ENCODE measurements around the gene MACROD2. TPM values are rescaled to one million over a fixed set of nuclear protein-coding genes. Genes with fewer than 3 reads are reported as not detected.

The MACROD2 gene
- total RNA-seq, 1 donor from 2014 or later, result not detected

GRCh38 chr20:15609921-15610320 lies 1614.6 kb downstream of the MACROD2 start:
- intact Hi-C loops (cut with micrococcal nuclease), result no loop called here
- Mint-ChIP-seq H3K27ac (no peak overlapping the region), H3K4me3 (no peak overlapping the region), H3K36me3 (ENCODE audit: low read depth) (no peaks in the 10 kb centered on the region), H3K4me1 (ENCODE audit: low read depth) (no peaks in the 10 kb centered on the region), H3K27me3 (ENCODE audit: insufficient read depth) (no peaks in the 10 kb centered on the region), H3K9me3 (peaks cover 9% of the 10 kb centered on the region)
- no peak for DNase-seq (ENCODE audit: low spot score)

GRCh38 chr20:15610787-15611186 lies 1615.5 kb downstream of the MACROD2 start:
- Mint-ChIP-seq H3K36me3 (ENCODE audit: low read depth) (no peaks in the 10 kb centered on the region), H3K27me3 (ENCODE audit: insufficient read depth) (no peaks in the 10 kb centered on the region), H3K27ac (no peak overlapping the region), H3K4me1 (ENCODE audit: low read depth) (no peaks in the 10 kb centered on the region), H3K4me3 (no peak overlapping the region), H3K9me3 (peaks cover 10% of the 10 kb centered on the region)
- DNase-seq (ENCODE audit: low spot score), result no peak
- intact Hi-C loops (cut with micrococcal nuclease), result no loop called here

- Mint-ChIP-seq H3K4me3 (no peak overlapping the region), H3K4me1 (ENCODE audit: low read depth) (no peaks in the 10 kb centered on the region), H3K27me3 (ENCODE audit: insufficient read depth) (no peaks in the 10 kb centered on the region), H3K27ac (no peak overlapping the region), H3K9me3 (peaks cover 12% of the 10 kb centered on the region), H3K36me3 (ENCODE audit: low read depth) (no peaks in the 10 kb centered on the region)
- DNase-seq (ENCODE audit: low spot score), result no peak
- intact Hi-C loops (cut with micrococcal nuclease), result no loop called here
Measured at GRCh38 chr20:15611541-15611940, 1616.2 kb downstream of the MACROD2 start.

GRCh38 chr20:15612198-15612597 lies 1616.9 kb downstream of the MACROD2 start:
- Mint-ChIP-seq H3K27me3 (ENCODE audit: insufficient read depth) (no peaks in the 10 kb centered on the region), H3K36me3 (ENCODE audit: low read depth) (no peaks in the 10 kb centered on the region), H3K4me1 (ENCODE audit: low read depth) (no peaks in the 10 kb centered on the region), H3K9me3 (peaks cover 17% of the 10 kb centered on the region), H3K27ac (no peak overlapping the region), H3K4me3 (no peak overlapping the region)
- DNase-seq (ENCODE audit: low spot score), result no peak
- intact Hi-C loops (cut with micrococcal nuclease), result no loop called here

GRCh38 chr20:15612769-15613168 lies 1617.5 kb downstream of the MACROD2 start:
- Mint-ChIP-seq H3K36me3 (ENCODE audit: low read depth) (no peaks in the 10 kb centered on the region), H3K27me3 (ENCODE audit: insufficient read depth) (no peaks in the 10 kb centered on the region), H3K27ac (no peak overlapping the region), H3K9me3 (peaks cover 17% of the 10 kb centered on the region), H3K4me1 (ENCODE audit: low read depth) (no peaks in the 10 kb centered on the region), H3K4me3 (no peak overlapping the region)
- intact Hi-C loops (cut with micrococcal nuclease), result no loop called here
- DNase-seq (ENCODE audit: low spot score), result no peak

- H3K27me3 Mint-ChIP-seq (ENCODE audit: insufficient read depth), result no peaks in the 10 kb centered on the region
- DNase-seq (ENCODE audit: low spot score), result no peak
- H3K9me3 Mint-ChIP-seq, result peaks cover 17% of the 10 kb centered on the region
- no peak overlapping the region for H3K4me3 Mint-ChIP-seq
- intact Hi-C loops (cut with micrococcal nuclease), result no loop called here
- no peak overlapping the region for H3K27ac Mint-ChIP-seq
- no peaks in the 10 kb centered on the region for H3K4me1 Mint-ChIP-seq (ENCODE audit: low read depth)
- H3K36me3 Mint-ChIP-seq (ENCODE audit: low read depth), result no peaks in the 10 kb centered on the region
Measured at GRCh38 chr20:15613530-15613929, 1618.2 kb downstream of the MACROD2 start.

- no peak for DNase-seq (ENCODE audit: low spot score)
- no peaks in the 10 kb centered on the region for H3K4me1 Mint-ChIP-seq (ENCODE audit: low read depth)
- H3K4me3 Mint-ChIP-seq, result no peak overlapping the region
- no peaks in the 10 kb centered on the region for H3K36me3 Mint-ChIP-seq (ENCODE audit: low read depth)
- H3K27ac Mint-ChIP-seq, result no peak overlapping the region
- no peaks in the 10 kb centered on the region for H3K27me3 Mint-ChIP-seq (ENCODE audit: insufficient read depth)
- peaks cover 13% of the 10 kb centered on the region for H3K9me3 Mint-ChIP-seq
- intact Hi-C loops (cut with micrococcal nuclease), result no loop called here
Measured at GRCh38 chr20:15616626-15617025, 1621.3 kb downstream of the MACROD2 start.

GRCh38 chr20:15618110-15618509 lies 1622.8 kb downstream of the MACROD2 start:
- peaks cover 13% of the 10 kb centered on the region for H3K9me3 Mint-ChIP-seq
- no peaks in the 10 kb centered on the region for H3K27me3 Mint-ChIP-seq (ENCODE audit: insufficient read depth)
- intact Hi-C loops (cut with micrococcal nuclease), result no loop called here
- DNase-seq (ENCODE audit: low spot score), result no peak
- no peak overlapping the region for H3K4me3 Mint-ChIP-seq
- no peak overlapping the region for H3K27ac Mint-ChIP-seq
- no peaks in the 10 kb centered on the region for H3K36me3 Mint-ChIP-seq (ENCODE audit: low read depth)
- no peaks in the 10 kb centered on the region for H3K4me1 Mint-ChIP-seq (ENCODE audit: low read depth)

- Mint-ChIP-seq H3K27ac (no peak overlapping the region), H3K4me3 (no peak overlapping the region), H3K27me3 (ENCODE audit: insufficient read depth) (no peaks in the 10 kb centered on the region), H3K36me3 (ENCODE audit: low read depth) (no peaks in the 10 kb centered on the region), H3K9me3 (peaks cover 13% of the 10 kb centered on the region), H3K4me1 (ENCODE audit: low read depth) (no peaks in the 10 kb centered on the region)
- DNase-seq (ENCODE audit: low spot score), result no peak
- intact Hi-C loops (cut with micrococcal nuclease), result no loop called here
Measured at GRCh38 chr20:15618912-15619311, 1623.6 kb downstream of the MACROD2 start.

GRCh38 chr20:15619341-15619740 lies 1624.0 kb downstream of the MACROD2 start:
- Mint-ChIP-seq H3K4me3 (no peak overlapping the region), H3K27ac (no peak overlapping the region), H3K4me1 (ENCODE audit: low read depth) (no peaks in the 10 kb centered on the region), H3K9me3 (peaks cover 13% of the 10 kb centered on the region), H3K36me3 (ENCODE audit: low read depth) (no peaks in the 10 kb centered on the region), H3K27me3 (ENCODE audit: insufficient read depth) (no peaks in the 10 kb centered on the region)
- intact Hi-C loops (cut with micrococcal nuclease), result no loop called here
- DNase-seq (ENCODE audit: low spot score), result no peak

GRCh38 chr20:15619816-15620215 lies 1624.5 kb downstream of the MACROD2 start:
- H3K27ac Mint-ChIP-seq, result no peak overlapping the region
- peaks cover 10% of the 10 kb centered on the region for H3K9me3 Mint-ChIP-seq
- no peaks in the 10 kb centered on the region for H3K4me1 Mint-ChIP-seq (ENCODE audit: low read depth)
- no peaks in the 10 kb centered on the region for H3K36me3 Mint-ChIP-seq (ENCODE audit: low read depth)
- no peak overlapping the region for H3K4me3 Mint-ChIP-seq
- DNase-seq (ENCODE audit: low spot score), result no peak
- intact Hi-C loops (cut with micrococcal nuclease), result no loop called here
- no peaks in the 10 kb centered on the region for H3K27me3 Mint-ChIP-seq (ENCODE audit: insufficient read depth)

GRCh38 chr20:15622368-15622767 lies 1627.1 kb downstream of the MACROD2 start:
- Mint-ChIP-seq H3K9me3 (no peaks in the 10 kb centered on the region), H3K4me3 (no peak overlapping the region), H3K36me3 (ENCODE audit: low read depth) (no peaks in the 10 kb centered on the region), H3K27ac (no peak overlapping the region), H3K4me1 (ENCODE audit: low read depth) (no peaks in the 10 kb centered on the region), H3K27me3 (ENCODE audit: insufficient read depth) (no peaks in the 10 kb centered on the region)
- intact Hi-C loops (cut with micrococcal nuclease), result no loop called here
- no peak for DNase-seq (ENCODE audit: low spot score)

GRCh38 chr20:15623215-15623614 lies 1627.9 kb downstream of the MACROD2 start:
- H3K27me3 Mint-ChIP-seq (ENCODE audit: insufficient read depth), result no peaks in the 10 kb centered on the region
- H3K27ac Mint-ChIP-seq, result no peak overlapping the region
- no peak overlapping the region for H3K4me3 Mint-ChIP-seq
- H3K4me1 Mint-ChIP-seq (ENCODE audit: low read depth), result no peaks in the 10 kb centered on the region
- intact Hi-C loops (cut with micrococcal nuclease), result no loop called here
- no peaks in the 10 kb centered on the region for H3K9me3 Mint-ChIP-seq
- no peaks in the 10 kb centered on the region for H3K36me3 Mint-ChIP-seq (ENCODE audit: low read depth)
- no peak for DNase-seq (ENCODE audit: low spot score)

- no peaks in the 10 kb centered on the region for H3K27me3 Mint-ChIP-seq (ENCODE audit: insufficient read depth)
- H3K9me3 Mint-ChIP-seq, result no peaks in the 10 kb centered on the region
- no peak for DNase-seq (ENCODE audit: low spot score)
- intact Hi-C loops (cut with micrococcal nuclease), result no loop called here
- no peaks in the 10 kb centered on the region for H3K4me1 Mint-ChIP-seq (ENCODE audit: low read depth)
- no peaks in the 10 kb centered on the region for H3K36me3 Mint-ChIP-seq (ENCODE audit: low read depth)
- no peak overlapping the region for H3K27ac Mint-ChIP-seq
- no peak overlapping the region for H3K4me3 Mint-ChIP-seq
Measured at GRCh38 chr20:15625981-15626380, 1630.7 kb downstream of the MACROD2 start.
